H1 (cell line): Measurements from ENCODE around the gene TGFBRAP1. TPM values are rescaled to one million over a fixed set of nuclear protein-coding genes. Genes with fewer than 3 reads are reported as not detected.

ENCODE experiments used
- CTCF ChIA-PET: fragments of 300-600 bp; sonication (Branson Sonifier 250); formaldehyde crosslinking; loops from one replicate; lab custom pipeline; 2021; ENCODE audit not compliant: partially characterized antibody; lab: Charles Lee
- POLR2A ChIA-PET: fragments of 300-600 bp; sonication (Branson Sonifier 250); formaldehyde crosslinking; loops from one replicate; lab custom pipeline; 2021; ENCODE audit warnings: inconsistent platforms; ENCODE audit not compliant: partially characterized antibody; lab: Charles Lee
- DNase-seq, 2 experiments: peaks; one replicate each; pipeline versions ENCODE4 v3.0.0 to v3.0.0-alpha.2; 2010 to 2022; ENCODE audit warnings: low spot score in 2 of 2, low read depth in 1 of 2, mixed read lengths in 1 of 2
- FAIRE-seq: peaks from 2 replicates; lab custom pipeline; 2011; peaks lifted over from hg19 to GRCh38; lab: Jason Lieb, UNC
- H2AFZ ChIP-seq: 2 replicates; pipeline ENCODE4 v1.8.1; 2012; ENCODE audit warnings: low read length, inconsistent platforms
- H2AK5ac ChIP-seq: 2 replicates; pipeline ENCODE4 v1.6.1; 2013; ENCODE audit warnings: low read depth, low read length
- H2BK120ac ChIP-seq: replicated peaks from 2 replicates; pipeline ENCODE3; 2013; ENCODE audit warnings: low read depth, low read length, inconsistent platforms
- H2BK12ac ChIP-seq: 2 replicates; pipeline ENCODE4 v1.6.1; 2013; ENCODE audit warnings: low read depth, low read length
- H2BK15ac ChIP-seq: 2 replicates; pipeline ENCODE4 v1.6.1; 2013; ENCODE audit warnings: low read length
- H2BK20ac ChIP-seq: 2 replicates; pipeline ENCODE4 v1.6.1; 2013; ENCODE audit warnings: low read length
- H2BK5ac ChIP-seq: 2 replicates; pipeline ENCODE4 v1.6.1; 2013; ENCODE audit warnings: low read depth, low read length
- H3K14ac ChIP-seq: 2 replicates; pipeline ENCODE4 v1.6.1; 2013; ENCODE audit warnings: inconsistent platforms; ENCODE audit not compliant: insufficient read length
- H3K18ac ChIP-seq: 2 replicates; pipeline ENCODE4 v1.6.1; 2013; ENCODE audit warnings: low read length; ENCODE audit errors: extremely low read depth
- H3K23ac ChIP-seq: 2 replicates; pipeline ENCODE4 v1.6.1; 2013; ENCODE audit warnings: inconsistent platforms; ENCODE audit not compliant: insufficient read length
- H3K23me2 ChIP-seq: 2 replicates; pipeline ENCODE4 v1.6.1; 2013; ENCODE audit warnings: low read depth, low read length
- H3K27ac ChIP-seq: 2 replicates; pipeline ENCODE4 v1.6.1; 2011; ENCODE audit warnings: low read depth, low read length, inconsistent platforms
- H3K27me3 ChIP-seq, 4 experiments: replicated peaks in 1 of 4; 1 replicate in 1 of 4; 2 replicates in 3 of 4; pipeline versions ENCODE4 v1.6.1 to v1.8.1; 2011 to 2013; ENCODE audit warnings: low read length in 3 of 4, mild to moderate bottlenecking in 3 of 4, inconsistent platforms in 2 of 4, mixed read lengths in 2 of 4, moderate library complexity in 1 of 4; ENCODE audit not compliant: control insufficient read depth in 3 of 4, insufficient read depth in 3 of 4; ENCODE audit errors: extremely low read depth in 1 of 4
- H3K36me3 ChIP-seq, 4 experiments: 2 replicates each; pipeline versions ENCODE4 v1.6.1 to v1.8.1; 2011 to 2013; ENCODE audit warnings: mild to moderate bottlenecking in 4 of 4, low read length in 3 of 4, moderate library complexity in 2 of 4, control low read depth in 1 of 4, inconsistent platforms in 1 of 4; ENCODE audit not compliant: insufficient read depth in 4 of 4, control insufficient read depth in 2 of 4
- H3K4ac ChIP-seq: replicated peaks from 2 replicates; pipeline ENCODE3; 2013; ENCODE audit warnings: low read length, low read depth, mixed read lengths, inconsistent platforms; ENCODE audit not compliant: insufficient read length
- H3K4me1 ChIP-seq, 4 experiments: replicated peaks in 1 of 4; 1 replicate in 1 of 4; 2 replicates in 3 of 4; pipeline versions ENCODE4 v1.6.1 to v1.8.1; 2011 to 2013; ENCODE audit warnings: low read length in 3 of 4, inconsistent platforms in 2 of 4, mixed read lengths in 1 of 4; ENCODE audit not compliant: insufficient read depth in 4 of 4, control insufficient read depth in 3 of 4
- H3K4me2 ChIP-seq, 2 experiments: 2 replicates each; pipeline versions ENCODE4 v1.6.1 to v1.8.1; 2011 to 2013; ENCODE audit warnings: low read depth in 2 of 2, low read length in 2 of 2, control low read depth in 1 of 2, inconsistent platforms in 1 of 2, mild to moderate bottlenecking in 1 of 2; ENCODE audit not compliant: insufficient read depth in 1 of 2
- H3K4me3 ChIP-seq, 4 experiments: fragments of 200-600, 300-600 bp in 1 of 4; sonication (generic), shearing (Covaris generic), sonication (Bioruptor Twin) in 1 of 4; 2 replicates each; pipeline versions ENCODE4 v1.5.1 to v1.8.1; 2011 to 2016; ENCODE audit warnings: low read length in 4 of 4, low read depth in 3 of 4, control low read depth in 2 of 4, inconsistent platforms in 2 of 4, mild to moderate bottlenecking in 2 of 4, mixed read lengths in 1 of 4, moderate library complexity in 1 of 4; ENCODE audit not compliant: insufficient read depth in 2 of 4; ENCODE audit errors: extremely low read depth in 1 of 4
- H3K56ac ChIP-seq: replicated peaks from 2 replicates; pipeline ENCODE3; 2013; ENCODE audit warnings: low read depth, mild to moderate bottlenecking, mixed read lengths, low read length, inconsistent platforms; ENCODE audit not compliant: insufficient read length
- H3K79me1 ChIP-seq: 2 replicates; pipeline ENCODE4 v1.6.1; 2013; ENCODE audit warnings: low read depth, low read length, control low read depth
- H3K79me2 ChIP-seq, 2 experiments: 2 replicates each; pipeline versions ENCODE4 v1.6.1 to v1.8.1; 2012 to 2013; ENCODE audit warnings: low read length in 2 of 2, mild to moderate bottlenecking in 2 of 2, inconsistent platforms in 1 of 2; ENCODE audit not compliant: insufficient read depth in 2 of 2, control insufficient read depth in 1 of 2
- H3K9ac ChIP-seq, 4 experiments: replicated peaks in 1 of 4; 1 replicate in 1 of 4; 2 replicates in 3 of 4; pipeline versions ENCODE4 v1.6.1 to v1.8.1; 2011 to 2013; ENCODE audit warnings: low read depth in 3 of 4, low read length in 3 of 4, control low read depth in 2 of 4, mild to moderate bottlenecking in 2 of 4, moderate library complexity in 2 of 4, inconsistent platforms in 1 of 4; ENCODE audit errors: extremely low read depth in 1 of 4
- H3K9me3 ChIP-seq, 2 experiments: 2 replicates each; pipeline versions ENCODE4 v1.6.1 to v1.8.1; 2012 to 2013; ENCODE audit warnings: mild to moderate bottlenecking in 2 of 2, moderate library complexity in 2 of 2, control low read depth in 1 of 2, inconsistent platforms in 1 of 2, low read depth in 1 of 2, low read length in 1 of 2, mixed read lengths in 1 of 2; ENCODE audit not compliant: insufficient read depth in 2 of 2
- H4K20me1 ChIP-seq, 2 experiments: replicated peaks in 1 of 2; 2 replicates each; pipeline versions ENCODE3 to v1.8.1; 2011 to 2013; ENCODE audit warnings: inconsistent platforms in 2 of 2, low read length in 2 of 2, mild to moderate bottlenecking in 1 of 2; ENCODE audit not compliant: insufficient read depth in 2 of 2, control insufficient read depth in 1 of 2
- H4K5ac ChIP-seq: 2 replicates; pipeline ENCODE4 v1.6.1; 2013; ENCODE audit warnings: low read length, low read depth, mixed read lengths, inconsistent platforms; ENCODE audit not compliant: insufficient read length
- H4K8ac ChIP-seq: 2 replicates; pipeline ENCODE4 v1.8.0; 2013; ENCODE audit warnings: mild to moderate bottlenecking, moderate library complexity, low read length, inconsistent platforms; ENCODE audit not compliant: insufficient read depth; ENCODE audit errors: extremely low read depth
- H4K91ac ChIP-seq: replicated peaks from 2 replicates; pipeline ENCODE3; 2013; ENCODE audit warnings: low read length, mixed read lengths, inconsistent platforms; ENCODE audit not compliant: insufficient read length
- CBX8 ChIP-seq: fragments of 300-800, 300-1000 bp; sonication (generic); IDR thresholded peaks from 2 replicates; pipeline ENCODE4 v1.7.1; 2016; ENCODE audit warnings: low read depth, low read length, borderline replicate concordance
- CREB1 ChIP-seq: IDR thresholded peaks from 2 replicates; pipeline ENCODE4 v1.6.1; 2012; ENCODE audit warnings: inconsistent platforms
- FOSL1 ChIP-seq: IDR thresholded peaks from 2 replicates; pipeline ENCODE4 v1.6.1; 2011; ENCODE audit warnings: mild to moderate bottlenecking, low read depth, low read length, moderate library complexity; ENCODE audit not compliant: insufficient read depth
- KDM4A ChIP-seq: IDR thresholded peaks from one replicate; pipeline ENCODE4 v1.7.1; 2012; ENCODE audit warnings: low read depth, mild to moderate bottlenecking, moderate library complexity, low read length, inconsistent platforms; ENCODE audit not compliant: severe bottlenecking
- POLR2AphosphoS5 ChIP-seq: IDR thresholded peaks from 2 replicates; pipeline ENCODE4 v1.6.1; 2011; ENCODE audit warnings: low read depth, low read length
- POU5F1 ChIP-seq: IDR thresholded peaks from 2 replicates; pipeline ENCODE4 v1.6.1; 2011; ENCODE audit warnings: low read depth, mild to moderate bottlenecking, low read length, moderate library complexity
- RBBP5 ChIP-seq: IDR thresholded peaks from 2 replicates; pipeline ENCODE4 v1.7.1; 2012; ENCODE audit warnings: low read depth, mild to moderate bottlenecking, inconsistent platforms, low read length, moderate library complexity, borderline replicate concordance
- SIN3A ChIP-seq, 2 experiments: IDR thresholded peaks in 1 of 2; conservative IDR thresholded peaks in 1 of 2; 2 replicates each; pipeline ENCODE4 v1.6.1; 2011 to 2012; ENCODE audit warnings: low read length in 2 of 2, improper control_type of control experiment in 1 of 2, low read depth in 1 of 2, mild to moderate bottlenecking in 1 of 2
- TCF12 ChIP-seq: IDR thresholded peaks from 2 replicates; pipeline ENCODE4 v1.6.1; 2011; ENCODE audit warnings: low read depth, mild to moderate bottlenecking, low read length
- TEAD4 ChIP-seq: IDR thresholded peaks from 2 replicates; pipeline ENCODE4 v1.6.1; 2012; ENCODE audit warnings: low read depth, low read length, inconsistent platforms, mixed read lengths
- WGBS, 2 experiments: shearing (Covaris generic) in 1 of 2; methylation state at CpG; one replicate each; pipeline versions ENCODE4 v1.1.6 to v1.1.7; 2013 to 2015; ENCODE audit warnings: low lambda C conversion rate in 2 of 2, mixed read lengths in 2 of 2, inconsistent platforms in 1 of 2, low coverage in 1 of 2, missing lambda C conversion rate in 1 of 2; ENCODE audit not compliant: insufficient replicate concordance in 2 of 2, insufficient coverage in 1 of 2, insufficient read length in 1 of 2; ENCODE audit errors: extremely low coverage in 1 of 2, missing lambda C conversion rate in 1 of 2; 5-methylcytosine and 5-hydroxymethylcytosine counted together
- polyA plus RNA-seq, 7 experiments: library from polyadenylated mRNA; depleted of rRNA in 3 of 7; stranded (reverse) in 5 of 7; unstranded in 2 of 7; fragments of >200 nt in 5 of 7; fragments of 200-250 nt in 2 of 7; gene quantifications; 1 replicate in 5 of 7; 2 replicates in 1 of 7; 4 replicates in 1 of 7; pipeline versions ENCODE4 v1.2.1 to v1.2.3, GENCODE V29; 2011 to 2013; ENCODE audit warnings: missing spikeins in 2 of 7, mixed read lengths in 2 of 7
- total RNA-seq: library from RNA; stranded (reverse); fragmentation: NEBNext Ultra II Directional; extraction: Animal tissue kit (Norgen Biotek cat#: 25700); gene quantifications from 2 replicates; pipeline ENCODE4 v1.2.1, GENCODE V29; 2021
- TF ChIP-seq, protein P1 (sequence below): IDR thresholded peaks from 2 replicates; pipeline ENCODE4 v1.6.1; 2012; ENCODE audit warnings: low read length, inconsistent platforms

Gene TGFBRAP1
- total and polyA plus RNA-seq, 2 of the 8 experiments (the other 6 are each of a cell fraction or from before 2014, with no cell fraction given), result 11.2 to 20.2 TPM

GRCh38 chr2:105231232-105231619, 98.3 kb downstream of the TGFBRAP1 start:
- Histone ChIP-seq H3K23me2 (no peaks in the 10 kb centered on the region), H4K5ac (no peak overlapping the region), H3K4me3 (no peak overlapping the region), H3K36me3 (no peaks in the 10 kb centered on the region), H2BK120ac (no peak overlapping the region), H3K4me2 (no peak overlapping the region), H3K23ac (no peak overlapping the region), H3K9ac (no peak overlapping the region), H4K91ac (no peak overlapping the region), H2AFZ (no peak overlapping the region), H3K27me3 (no peaks in the 10 kb centered on the region), H3K56ac (no peak overlapping the region), H3K4ac (no peak overlapping the region), H3K14ac (no peak overlapping the region), H3K27ac (no peak overlapping the region), H2BK20ac (no peak overlapping the region), H4K20me1 (no peaks in the 10 kb centered on the region), H3K4me1 (no peaks in the 10 kb centered on the region), H2BK15ac (no peak overlapping the region), H2BK5ac (no peak overlapping the region), H3K18ac (no peak overlapping the region), H2AK5ac (no peak overlapping the region), H4K8ac (no peak overlapping the region), H2BK12ac (no peak overlapping the region), H3K79me1 (no peaks in the 10 kb centered on the region), H3K79me2 (no peaks in the 10 kb centered on the region), H3K9me3 (no peaks in the 10 kb centered on the region)
- TF ChIP-seq SIN3A (conservative IDR thresholded peaks at IDR 0.05 in 1 of 2, IDR thresholded peaks at IDR 0.05 in 1 of 2; ENCODE audit: low read depth in 1 of 2, low read length in 2 of 2), result no peak
- TF ChIP-seq KDM4A, result no peak
- TF ChIP-seq RBBP5, result no peak
- TF ChIP-seq CREB1, result no peak
- TF ChIP-seq, protein P1, sequence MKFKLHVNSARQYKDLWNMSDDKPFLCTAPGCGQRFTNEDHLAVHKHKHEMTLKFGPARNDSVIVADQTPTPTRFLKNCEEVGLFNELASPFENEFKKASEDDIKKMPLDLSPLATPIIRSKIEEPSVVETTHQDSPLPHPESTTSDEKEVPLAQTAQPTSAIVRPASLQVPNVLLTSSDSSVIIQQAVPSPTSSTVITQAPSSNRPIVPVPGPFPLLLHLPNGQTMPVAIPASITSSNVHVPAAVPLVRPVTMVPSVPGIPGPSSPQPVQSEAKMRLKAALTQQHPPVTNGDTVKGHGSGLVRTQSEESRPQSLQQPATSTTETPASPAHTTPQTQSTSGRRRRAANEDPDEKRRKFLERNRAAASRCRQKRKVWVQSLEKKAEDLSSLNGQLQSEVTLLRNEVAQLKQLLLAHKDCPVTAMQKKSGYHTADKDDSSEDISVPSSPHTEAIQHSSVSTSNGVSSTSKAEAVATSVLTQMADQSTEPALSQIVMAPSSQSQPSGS, result no peak
- TF ChIP-seq TCF12, result no peak
- no peak for TF ChIP-seq CBX8
- no peak for TF ChIP-seq TEAD4
- TF ChIP-seq POU5F1, result no peak
- no peak for TF ChIP-seq FOSL1
- TF ChIP-seq POLR2AphosphoS5, result no peak
- WGBS, 2 experiments, result 96% methylated on average over 3 of the region's 3 CpGs; no CpG with 5 or more reads in 1 of the 2 experiments
- ChIA-PET CTCF (interaction anchor here (0.6 to 16.9 kb wide), 7 partner anchors 27 to 127 kb away, joined by 3 to 541 read pairs (median 4); no protein-coding TSS in a partner anchor), POLR2A (interaction anchor here (0.9 kb wide), 1 partner anchor 42 kb away, joined by 4 read pairs; no protein-coding TSS in a partner anchor)
- DNase-seq, result no peak
- FAIRE-seq, result no peak
